ENCODE measurements around the gene NSUN7.

DNA sequence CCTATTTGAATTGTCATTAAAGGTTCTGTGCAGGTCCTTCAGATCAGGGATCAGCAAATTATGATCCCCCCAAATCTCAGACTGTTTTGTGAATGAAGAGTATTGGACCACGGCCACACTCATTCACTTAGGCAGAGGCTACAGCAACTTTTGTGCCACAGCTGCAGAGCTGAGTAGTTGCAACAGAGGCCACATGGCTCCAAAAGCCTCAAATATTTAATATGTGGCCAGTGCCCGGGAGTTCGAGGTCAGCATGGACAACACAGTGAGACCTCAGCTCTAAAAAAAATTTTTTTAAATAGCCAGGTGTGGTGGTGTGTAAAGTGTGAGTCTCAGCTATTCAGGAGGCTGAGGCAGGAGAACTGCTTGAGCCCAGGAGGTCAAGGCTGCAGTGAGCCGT, 100.7 kb downstream of the NSUN7 start:
- TF ChIP-seq, protein P1, sequence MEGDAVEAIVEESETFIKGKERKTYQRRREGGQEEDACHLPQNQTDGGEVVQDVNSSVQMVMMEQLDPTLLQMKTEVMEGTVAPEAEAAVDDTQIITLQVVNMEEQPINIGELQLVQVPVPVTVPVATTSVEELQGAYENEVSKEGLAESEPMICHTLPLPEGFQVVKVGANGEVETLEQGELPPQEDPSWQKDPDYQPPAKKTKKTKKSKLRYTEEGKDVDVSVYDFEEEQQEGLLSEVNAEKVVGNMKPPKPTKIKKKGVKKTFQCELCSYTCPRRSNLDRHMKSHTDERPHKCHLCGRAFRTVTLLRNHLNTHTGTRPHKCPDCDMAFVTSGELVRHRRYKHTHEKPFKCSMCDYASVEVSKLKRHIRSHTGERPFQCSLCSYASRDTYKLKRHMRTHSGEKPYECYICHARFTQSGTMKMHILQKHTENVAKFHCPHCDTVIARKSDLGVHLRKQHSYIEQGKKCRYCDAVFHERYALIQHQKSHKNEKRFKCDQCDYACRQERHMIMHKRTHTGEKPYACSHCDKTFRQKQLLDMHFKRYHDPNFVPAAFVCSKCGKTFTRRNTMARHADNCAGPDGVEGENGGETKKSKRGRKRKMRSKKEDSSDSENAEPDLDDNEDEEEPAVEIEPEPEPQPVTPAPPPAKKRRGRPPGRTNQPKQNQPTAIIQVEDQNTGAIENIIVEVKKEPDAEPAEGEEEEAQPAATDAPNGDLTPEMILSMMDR (IDR thresholded peaks at IDR 0.05) = no peak
- no peak for TF ChIP-seq POLR2A (IDR thresholded peaks at IDR 0.05)
- no peak for TF ChIP-seq EP300 (IDR thresholded peaks at IDR 0.05)
